Measurements from ENCODE around the gene ANKRD16.

ANKRD16 gene

GRCh38 chr10:5831446-5831782 lies 58.3 kb downstream of the ANKRD16 start:
- no peaks in the 10 kb centered on the region for H3K27me3 ChIP-seq (ENCODE audit: low read length)
- TF ChIP-seq EZH2phosphoT487 (conservative IDR thresholded peaks at IDR 0.05; ENCODE audit: low read length), result no peak
- TF ChIP-seq CTCF (IDR thresholded peaks at IDR 0.05; ENCODE audit: insufficient read depth, low read length, poor library complexity, severe bottlenecking), result no peak

GRCh38 chr10:5830629-5831445 lies 58.9 kb downstream of the ANKRD16 start:
- TF ChIP-seq EZH2phosphoT487 (conservative IDR thresholded peaks at IDR 0.05; ENCODE audit: low read length) (no peak), CTCF (IDR thresholded peaks at IDR 0.05; ENCODE audit: insufficient read depth, low read length, poor library complexity, severe bottlenecking) (no peak)
- H3K27ac ChIP-seq (ENCODE audit: low read depth, low read length), result no peak overlapping the region
- H4K20me1 ChIP-seq (ENCODE audit: low read depth, low read length), result no peaks in the 10 kb centered on the region
- H3K79me2 ChIP-seq (ENCODE audit: insufficient read depth, low read length), result no peaks in the 10 kb centered on the region
- H3K9me3 ChIP-seq (ENCODE audit: insufficient read depth, low read length), result no peaks in the 10 kb centered on the region
- no peaks in the 10 kb centered on the region for H3K36me3 ChIP-seq (ENCODE audit: low read length)
- H3K4me3 ChIP-seq (ENCODE audit: insufficient read depth, low read length, poor library complexity, severe bottlenecking), result no peak overlapping the region
- H2AFZ ChIP-seq (ENCODE audit: low read depth, low read length, severe bottlenecking), result no peak overlapping the region
- no peaks in the 10 kb centered on the region for H3F3A ChIP-seq (ENCODE audit: insufficient read depth)
- no peaks in the 10 kb centered on the region for H3K9me2 ChIP-seq (replicated peaks; ENCODE audit: insufficient read depth, low read length)
- no peaks in the 10 kb centered on the region for H3K27me3 ChIP-seq (ENCODE audit: low read length)
- H3K9ac ChIP-seq (ENCODE audit: low read length), result no peak overlapping the region
- no peak overlapping the region for H3K4me2 ChIP-seq (ENCODE audit: low read depth, low read length, poor library complexity, severe bottlenecking)

More at GRCh38 chr10:5831446-5831782, 58.3 kb downstream of the ANKRD16 start:
- H4K20me1 ChIP-seq (ENCODE audit: low read depth, low read length), result no peaks in the 10 kb centered on the region
- no peaks in the 10 kb centered on the region for H3K79me2 ChIP-seq (ENCODE audit: insufficient read depth, low read length)
- no peak overlapping the region for H3K27ac ChIP-seq (ENCODE audit: low read depth, low read length)
- H3K36me3 ChIP-seq (ENCODE audit: low read length), result no peaks in the 10 kb centered on the region
- H3K9me2 ChIP-seq (replicated peaks; ENCODE audit: insufficient read depth, low read length), result no peaks in the 10 kb centered on the region
- no peaks in the 10 kb centered on the region for H3F3A ChIP-seq (ENCODE audit: insufficient read depth)
- H3K4me2 ChIP-seq (ENCODE audit: low read depth, low read length, poor library complexity, severe bottlenecking), result no peak overlapping the region
- H3K9me3 ChIP-seq (ENCODE audit: insufficient read depth, low read length), result no peaks in the 10 kb centered on the region
- no peak overlapping the region for H3K9ac ChIP-seq (ENCODE audit: low read length)
- no peak overlapping the region for H3K4me3 ChIP-seq (ENCODE audit: insufficient read depth, low read length, poor library complexity, severe bottlenecking)
- H2AFZ ChIP-seq (ENCODE audit: low read depth, low read length, severe bottlenecking), result no peak overlapping the region

GRCh38 chr10:5829267-5829666 lies 60.4 kb downstream of the ANKRD16 start:
- H3K9ac ChIP-seq (ENCODE audit: low read length), result no peak overlapping the region
- no peak overlapping the region for H3K4me3 ChIP-seq (ENCODE audit: insufficient read depth, low read length, poor library complexity, severe bottlenecking)
- H3K27me3 ChIP-seq (ENCODE audit: low read length), result no peaks in the 10 kb centered on the region
- H3K9me2 ChIP-seq (replicated peaks; ENCODE audit: insufficient read depth, low read length), result no peaks in the 10 kb centered on the region
- H4K20me1 ChIP-seq (ENCODE audit: low read depth, low read length), result no peaks in the 10 kb centered on the region
- H3K9me3 ChIP-seq (ENCODE audit: insufficient read depth, low read length), result no peaks in the 10 kb centered on the region
- TF ChIP-seq EZH2phosphoT487 (conservative IDR thresholded peaks at IDR 0.05; ENCODE audit: low read length) (no peak), CTCF (IDR thresholded peaks at IDR 0.05; ENCODE audit: insufficient read depth, low read length, poor library complexity, severe bottlenecking) (no peak)
- H3K36me3 ChIP-seq (ENCODE audit: low read length), result no peaks in the 10 kb centered on the region
- no peaks in the 10 kb centered on the region for H3K79me2 ChIP-seq (ENCODE audit: insufficient read depth, low read length)
- no peak overlapping the region for H3K27ac ChIP-seq (ENCODE audit: low read depth, low read length)
- no peak overlapping the region for H2AFZ ChIP-seq (ENCODE audit: low read depth, low read length, severe bottlenecking)
- no peak overlapping the region for H3K4me2 ChIP-seq (ENCODE audit: low read depth, low read length, poor library complexity, severe bottlenecking)
- H3F3A ChIP-seq (ENCODE audit: insufficient read depth), result no peaks in the 10 kb centered on the region
